ENCODE results near the gene ARHGAP8. TPM values are rescaled to one million over a fixed set of nuclear protein-coding genes. Genes with fewer than 3 reads are reported as not detected.

Gene ARHGAP8
- polyA plus RNA-seq, 1 donor from 2014 or later: 3.0 TPM

DNA sequence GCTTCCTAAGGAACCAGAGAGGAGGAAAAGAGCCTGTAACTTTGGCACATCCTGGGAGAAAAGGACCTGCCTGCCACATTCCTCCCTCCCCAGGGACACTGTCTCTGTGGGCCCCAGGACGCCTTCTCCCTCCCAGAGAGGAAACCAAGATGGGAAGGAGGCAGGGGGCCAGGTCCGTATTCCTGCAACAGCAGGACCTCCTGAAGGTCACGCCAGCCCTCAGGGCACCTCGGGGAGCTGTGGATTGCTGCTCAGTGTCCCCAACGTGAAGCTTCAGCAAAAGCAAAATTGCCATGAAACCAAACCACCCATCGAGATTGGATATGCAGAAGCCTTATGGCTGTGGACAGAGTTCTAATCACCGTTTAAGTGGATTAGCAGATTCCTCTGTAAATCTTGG is 86.7 kb downstream of the ARHGAP8 start:
- TF ChIP-seq SMC3 (conservative IDR thresholded peaks at IDR 0.05; ENCODE audit: poor library complexity) (no peak), EP300 (conservative IDR thresholded peaks at IDR 0.05; ENCODE audit: poor library complexity, severe bottlenecking) (no peak), TAF1 (IDR thresholded peaks at IDR 0.05; ENCODE audit: low read depth) (no peak), EZH2 (IDR thresholded peaks at IDR 0.05; ENCODE audit: borderline replicate concordance, insufficient read depth, low read length, poor library complexity, severe bottlenecking) (no peak), MXI1 (conservative IDR thresholded peaks at IDR 0.05; ENCODE audit: poor library complexity, severe bottlenecking) (no peak), POLR2AphosphoS5 (IDR thresholded peaks at IDR 0.05) (no peak), REST (IDR thresholded peaks at IDR 0.05; ENCODE audit: borderline replicate concordance) (no peak), CTCF (IDR thresholded peaks at IDR 0.05; ENCODE audit: poor library complexity, severe bottlenecking) (no peak), RAD21 (conservative IDR thresholded peaks at IDR 0.05) (no peak)
- H4K20me1 ChIP-seq (ENCODE audit: insufficient read depth): no peaks in the 10 kb centered on the region
- H3K79me2 ChIP-seq (replicated peaks; ENCODE audit: insufficient read depth, low read length): no peaks in the 10 kb centered on the region
- no peaks in the 10 kb centered on the region for H3K36me3 ChIP-seq (ENCODE audit: insufficient read depth, low read length)
- H3K4me3 ChIP-seq (ENCODE audit: low read length): no peak overlapping the region
- H2AFZ ChIP-seq (ENCODE audit: low read depth, low read length): no peak overlapping the region
- no peaks in the 10 kb centered on the region for H3K9me3 ChIP-seq (ENCODE audit: low read length)
- no peaks in the 10 kb centered on the region for H3K9me2 ChIP-seq (ENCODE audit: insufficient read depth, low read length)
- H3K9ac ChIP-seq (ENCODE audit: low read length): no peak overlapping the region
- no peaks in the 10 kb centered on the region for H3K27me3 ChIP-seq (ENCODE audit: insufficient read depth, low read depth, low read length)
- no peak overlapping the region for H3K27ac ChIP-seq (ENCODE audit: low read length)
- no peaks in the 10 kb centered on the region for H3F3A ChIP-seq (ENCODE audit: insufficient read depth, low read length, poor library complexity, severe bottlenecking)
- H3K4me2 ChIP-seq (ENCODE audit: low read length): no peak overlapping the region

GRCh38 chr22:44839721-44840120 is 87.3 kb downstream of the ARHGAP8 start:
- no peaks in the 10 kb centered on the region for H3K27me3 ChIP-seq (ENCODE audit: insufficient read depth, low read depth, low read length)
- no peaks in the 10 kb centered on the region for H3F3A ChIP-seq (ENCODE audit: insufficient read depth, low read length, poor library complexity, severe bottlenecking)
- no peak overlapping the region for H3K27ac ChIP-seq (ENCODE audit: low read length)
- no peak overlapping the region for H2AFZ ChIP-seq (ENCODE audit: low read depth, low read length)
- H3K9me2 ChIP-seq (ENCODE audit: insufficient read depth, low read length): no peaks in the 10 kb centered on the region
- H3K4me2 ChIP-seq (ENCODE audit: low read length): no peak overlapping the region
- H3K9me3 ChIP-seq (ENCODE audit: low read length): no peaks in the 10 kb centered on the region
- no peak overlapping the region for H3K9ac ChIP-seq (ENCODE audit: low read length)
- H3K36me3 ChIP-seq (ENCODE audit: insufficient read depth, low read length): no peaks in the 10 kb centered on the region
- no peaks in the 10 kb centered on the region for H4K20me1 ChIP-seq (ENCODE audit: insufficient read depth)
- no peak overlapping the region for H3K4me3 ChIP-seq (ENCODE audit: low read length)
- H3K79me2 ChIP-seq (replicated peaks; ENCODE audit: insufficient read depth, low read length): no peaks in the 10 kb centered on the region
- TF ChIP-seq CTCF (IDR thresholded peaks at IDR 0.05; ENCODE audit: poor library complexity, severe bottlenecking) (no peak), REST (IDR thresholded peaks at IDR 0.05; ENCODE audit: borderline replicate concordance) (no peak), RAD21 (conservative IDR thresholded peaks at IDR 0.05) (no peak), TAF1 (IDR thresholded peaks at IDR 0.05; ENCODE audit: low read depth) (no peak), POLR2AphosphoS5 (IDR thresholded peaks at IDR 0.05) (no peak), EP300 (conservative IDR thresholded peaks at IDR 0.05; ENCODE audit: poor library complexity, severe bottlenecking) (no peak), EZH2 (IDR thresholded peaks at IDR 0.05; ENCODE audit: borderline replicate concordance, insufficient read depth, low read length, poor library complexity, severe bottlenecking) (no peak)

All from neural cell (in vitro differentiated cells).